ENCODE data around the gene COL16A1. TPM values are rescaled to one million over a fixed set of nuclear protein-coding genes. Genes with fewer than 3 reads are reported as not detected.

Gene COL16A1
- total and polyA plus RNA-seq, 2 of the 4 experiments (the other 2 are of a cell fraction), result 34.2 to 62.8 TPM

- Histone ChIP-seq H4K20me1 (ENCODE audit: insufficient read depth, low read length) (no peaks in the 10 kb centered on the region), H3K4ac (ENCODE audit: low read depth, low read length) (no peak overlapping the region), H3K56ac (ENCODE audit: extremely low read depth, insufficient read depth, low read length) (no peak overlapping the region), H4K5ac (ENCODE audit: low read depth, low read length) (no peak overlapping the region), H3K23ac (ENCODE audit: low read depth, low read length) (no peak overlapping the region), H2BK120ac (ENCODE audit: low read depth, low read length) (no peak overlapping the region), H4K91ac (ENCODE audit: insufficient read depth, low read depth, low read length) (no peak overlapping the region), H3K9me1 (ENCODE audit: insufficient read depth, low read length) (peaks cover 7% of the 10 kb centered on the region; the same call in 1 of the 2 replicates), H4K8ac (ENCODE audit: low read depth in 2 of 2, low read length in 2 of 2) (no peak overlapping the region), H3K27me3 (ENCODE audit: control insufficient read depth, insufficient read depth, low read length) (no peaks in the 10 kb centered on the region), H3K4me2 (ENCODE audit: low read depth, low read length) (no peak overlapping the region), H3K4me1 (ENCODE audit: control insufficient read depth, insufficient read depth, low read length) (peaks cover 12% of the 10 kb centered on the region), H2AFZ (replicated peaks; ENCODE audit: low read length, poor library complexity) (peak overlapping the region; percentile 14), H3K14ac (replicated peaks; ENCODE audit: low read depth, low read length) (no peak overlapping the region), H2BK5ac (ENCODE audit: low read depth, low read length, poor library complexity, severe bottlenecking) (no peak overlapping the region), H2BK20ac (ENCODE audit: low read depth, low read length) (no peak overlapping the region), H3K18ac (ENCODE audit: low read depth, low read length) (no peak overlapping the region), H2AK5ac (ENCODE audit: low read depth, low read length) (no peak overlapping the region), H3K36me3 (ENCODE audit: control insufficient read depth, insufficient read depth, low read length) (peaks cover 70% of the 10 kb centered on the region), H3K9ac (ENCODE audit: low read depth, low read length) (no peak overlapping the region), H3K79me1 (ENCODE audit: low read depth in 1 of 2, low read length in 2 of 2) (peaks cover 0 to 3% of the 10 kb centered on the region in 2 experiments; a peak in 1 of 4 replicates), H3K9me3 (ENCODE audit: control insufficient read depth, insufficient read depth, low read length) (no peaks in the 10 kb centered on the region), H3K27ac (ENCODE audit: insufficient read depth, low read length) (no peak overlapping the region), H3K4me3 (ENCODE audit: insufficient read depth, low read depth, low read length) (no peak overlapping the region), H2AK9ac (replicated peaks; ENCODE audit: low read depth, low read length, poor library complexity) (no peak overlapping the region), H2BK15ac (ENCODE audit: low read depth, low read length) (no peak overlapping the region)
- TF ChIP-seq CEBPB (IDR thresholded peaks at IDR 0.05; ENCODE audit: low read depth, low read length) (no peak), SMC3 (IDR thresholded peaks at IDR 0.05; ENCODE audit: low read depth, low read length) (no peak), USF2 (IDR thresholded peaks at IDR 0.05; ENCODE audit: low read depth, low read length) (no peak), RCOR1 (IDR thresholded peaks at IDR 0.05; ENCODE audit: insufficient replicate concordance, low read length) (no peak), POLR2A (IDR thresholded peaks at IDR 0.05; ENCODE audit: low read depth, low read length) (no peak), MXI1 (IDR thresholded peaks at IDR 0.05; ENCODE audit: borderline replicate concordance, low read depth, low read length) (no peak), NFE2L2 (IDR thresholded peaks at IDR 0.05; ENCODE audit: low read depth, low read length) (no peak), CHD1 (IDR thresholded peaks at IDR 0.05; ENCODE audit: low read depth, low read length) (no peak), RFX5 (IDR thresholded peaks at IDR 0.05; ENCODE audit: low read depth, low read length) (no peak), FOS (IDR thresholded peaks at IDR 0.05; ENCODE audit: low read depth, low read length) (no peak)
- WGBS, 2 experiments (ENCODE audit: extremely low coverage in 2 of 2, insufficient read length in 1 of 2), result 93% methylated on average over 4 of the region's 11 CpGs; no CpG with 5 or more reads in 1 of the 2 experiments
- ATAC-seq (ENCODE audit: low read depth) (no peak), DNase-seq (no peak)
- in situ Hi-C loops (cut with MboI; ENCODE audit: low sequenced_read_pairs) (loop anchor here (10.0 kb wide), 1 partner anchor 76 kb away; no protein-coding TSS in a partner anchor), dilution Hi-C loops (cut with HindIII; ENCODE audit: low sequenced_read_pairs, unreplicated experiment) (no loop called here), intact Hi-C loops (cut with micrococcal nuclease) (no loop called here)
- CTCF ChIA-PET, result no interaction called here
- POLR2A ChIA-PET (ENCODE audit: unreplicated experiment), result no interaction called here
- BruUV-seq (replicated peaks), result no TSS peak
Observed at GRCh38 chr1:31668303-31668883, 35.4 kb downstream of the COL16A1 start.

All from IMR-90 (cell line).